Endometrial microvascular endothelial cells (primary cell): ENCODE measurements around the gene FOXJ1. TPM values are rescaled to one million over a fixed set of nuclear protein-coding genes. Genes with fewer than 3 reads are reported as not detected.
"Not testable (repeated sequence)": the region's sequence is repeated elsewhere in the genome, so short reads cannot be mapped to it uniquely, and the experiment has no call there.

Experiments used
- in situ Hi-C: cut with HindIII; loops from 2 replicates; pipeline ENCODE4 v1.10.0; 2017; ENCODE audit warnings: low sequenced_read_pairs, low pct_unique_long_range_greater_than_20kb; ENCODE audit errors: inconsistent ontology term
- total RNA-seq: library from RNA; depleted of rRNA; stranded (reverse); fragments of >200 nt; gene quantifications from one replicate; pipeline ENCODE4 v1.2.3, GENCODE V29; 2015; ENCODE audit errors: inconsistent ontology term

Gene FOXJ1, protein sequence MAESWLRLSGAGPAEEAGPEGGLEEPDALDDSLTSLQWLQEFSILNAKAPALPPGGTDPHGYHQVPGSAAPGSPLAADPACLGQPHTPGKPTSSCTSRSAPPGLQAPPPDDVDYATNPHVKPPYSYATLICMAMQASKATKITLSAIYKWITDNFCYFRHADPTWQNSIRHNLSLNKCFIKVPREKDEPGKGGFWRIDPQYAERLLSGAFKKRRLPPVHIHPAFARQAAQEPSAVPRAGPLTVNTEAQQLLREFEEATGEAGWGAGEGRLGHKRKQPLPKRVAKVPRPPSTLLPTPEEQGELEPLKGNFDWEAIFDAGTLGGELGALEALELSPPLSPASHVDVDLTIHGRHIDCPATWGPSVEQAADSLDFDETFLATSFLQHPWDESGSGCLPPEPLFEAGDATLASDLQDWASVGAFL
- total RNA-seq: not detected

DNA sequence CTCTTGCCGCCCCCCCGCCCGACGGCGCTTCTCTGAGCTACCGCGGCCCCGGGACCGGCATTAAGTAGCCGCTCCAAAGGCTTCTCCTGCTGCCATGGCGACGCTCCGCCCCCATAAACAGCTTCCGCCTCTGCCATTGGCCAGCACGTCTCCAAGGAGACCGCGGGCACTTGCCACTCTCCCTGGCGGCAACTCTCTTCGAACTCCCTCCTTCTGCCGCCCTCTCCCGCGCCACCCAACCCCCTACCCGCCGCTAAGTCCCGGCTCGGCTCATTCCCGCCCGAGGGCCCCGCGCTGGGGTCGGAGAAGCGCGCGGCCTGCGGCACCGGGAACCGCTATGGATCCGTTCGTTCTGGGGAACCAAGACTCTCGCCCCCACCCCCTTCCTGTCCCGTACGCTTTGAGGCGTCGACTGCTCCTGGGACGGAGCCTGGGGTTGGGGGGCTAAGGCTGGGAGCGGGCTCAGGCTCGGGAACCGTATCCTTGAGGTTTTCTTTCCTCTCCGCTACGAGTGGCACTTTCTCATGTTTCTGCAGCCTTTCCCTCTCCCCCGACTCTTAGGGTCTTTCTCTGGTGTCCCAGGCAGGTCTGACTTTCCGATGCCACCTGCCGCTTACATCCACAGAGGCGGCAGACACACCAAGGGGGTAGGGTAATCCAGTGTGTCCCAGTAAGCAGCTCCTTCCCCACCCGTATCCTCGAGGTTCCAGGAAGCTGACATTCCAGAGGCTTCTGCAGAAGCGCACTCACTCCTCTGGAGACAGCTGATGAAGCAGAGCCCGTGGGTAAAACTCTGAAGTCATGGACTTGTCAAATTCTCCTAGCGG, at the start of gene FOXJ1:
Gene FOXJ1, minus strand, starts transcription at position 34 of the 827 bp plus-strand sequence. CDS start 850 bp downstream, outside the sequence.
- in situ Hi-C loops: no loop called here

DNA sequence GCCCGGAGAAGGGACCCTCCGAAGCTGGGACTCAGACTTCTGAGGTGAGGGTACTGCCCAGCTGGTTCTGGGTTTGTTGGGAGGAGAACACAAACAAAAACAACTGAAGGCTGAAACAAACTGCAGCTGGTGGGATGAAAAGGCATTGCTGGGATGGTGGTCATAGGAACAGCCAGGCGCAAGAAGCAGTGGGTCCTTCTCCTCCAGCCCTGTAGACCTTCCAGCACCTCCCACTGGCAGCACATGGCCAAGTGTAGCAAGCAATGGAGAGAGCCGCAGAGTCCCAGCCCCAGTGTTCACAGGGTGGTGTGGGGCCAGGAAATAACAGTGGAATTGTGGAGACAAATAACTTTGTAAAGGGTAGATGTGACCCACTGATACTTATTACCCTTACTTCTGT, 48.7 kb upstream of the FOXJ1 start:
- in situ Hi-C loops: no loop called here

DNA sequence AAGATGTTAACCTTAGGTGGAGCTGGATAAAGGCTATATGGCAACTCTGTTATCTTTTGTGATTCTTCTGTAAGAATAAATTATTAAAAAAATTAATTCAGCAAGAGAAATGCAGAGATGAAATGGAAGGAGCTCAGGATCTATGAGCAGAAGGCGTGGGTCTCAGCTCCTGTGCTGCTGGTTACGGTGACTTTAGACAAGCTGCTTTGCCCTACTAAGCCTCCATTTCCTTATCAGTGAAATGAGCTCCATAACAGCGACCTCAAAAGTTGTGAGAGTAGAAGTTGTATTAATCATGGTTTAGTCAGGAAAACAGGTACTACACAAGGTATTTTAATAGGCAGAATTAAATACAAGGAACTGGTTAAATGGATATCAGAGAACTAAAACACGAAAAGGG, 48.2 kb upstream of the FOXJ1 start:
- in situ Hi-C loops: no loop called here

DNA sequence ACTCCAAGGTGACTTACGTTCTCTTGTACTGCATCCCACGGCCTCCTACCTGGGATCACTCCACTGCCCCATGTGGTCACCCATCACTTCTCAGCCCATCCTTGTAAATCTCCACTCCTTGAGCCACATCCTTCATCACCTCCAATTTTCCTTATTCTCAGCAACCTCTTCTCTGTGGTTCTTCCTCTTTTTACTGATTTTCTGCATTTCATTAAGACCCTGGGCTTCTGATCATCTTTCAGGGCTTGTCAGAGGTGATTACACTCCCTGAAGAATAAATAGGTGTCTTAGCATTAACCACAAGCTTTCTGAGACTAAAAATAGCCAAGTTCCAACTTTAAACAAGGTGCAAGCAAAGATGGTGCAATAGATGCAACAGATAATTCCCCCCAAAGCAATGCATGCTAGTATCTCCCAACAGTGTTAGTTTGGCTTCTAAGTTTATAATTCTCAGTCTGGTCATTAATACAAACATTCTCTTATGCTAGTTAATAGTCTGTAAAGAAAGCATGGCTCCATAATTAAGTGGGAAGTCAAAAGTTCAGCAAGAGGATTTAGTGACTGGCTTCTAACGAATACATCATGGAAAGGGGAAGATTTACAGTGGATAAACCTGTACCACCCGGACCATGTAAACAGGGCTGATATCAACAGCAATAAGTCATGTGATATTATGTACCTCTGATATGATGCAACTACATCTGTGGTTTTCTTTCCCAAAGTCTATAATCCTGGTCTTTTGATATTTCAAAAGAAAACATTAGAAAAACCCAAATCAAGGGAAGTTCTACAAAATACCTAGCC, 47.4 kb upstream of the FOXJ1 start:
- in situ Hi-C loops: no loop called here

DNA sequence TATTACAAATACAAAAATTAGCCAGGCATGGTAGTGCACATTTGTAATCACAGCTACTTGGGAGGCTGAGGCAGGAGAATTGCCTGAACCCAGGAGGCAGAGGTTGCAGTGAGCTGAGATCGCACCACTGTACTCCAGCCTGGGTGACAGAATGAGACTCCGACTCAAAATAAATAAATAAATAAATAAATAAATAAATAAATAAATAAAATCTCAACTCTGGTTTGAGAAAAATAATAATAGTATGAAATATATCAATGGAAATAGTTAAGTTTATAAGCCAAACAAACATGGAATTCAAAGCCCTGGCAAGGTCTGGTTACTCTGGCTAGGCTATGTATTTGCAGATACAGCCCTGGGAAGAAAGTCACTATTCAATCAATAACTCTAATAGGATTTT, 45.7 kb upstream of the FOXJ1 start:
- in situ Hi-C loops: not testable (repeated sequence)

DNA sequence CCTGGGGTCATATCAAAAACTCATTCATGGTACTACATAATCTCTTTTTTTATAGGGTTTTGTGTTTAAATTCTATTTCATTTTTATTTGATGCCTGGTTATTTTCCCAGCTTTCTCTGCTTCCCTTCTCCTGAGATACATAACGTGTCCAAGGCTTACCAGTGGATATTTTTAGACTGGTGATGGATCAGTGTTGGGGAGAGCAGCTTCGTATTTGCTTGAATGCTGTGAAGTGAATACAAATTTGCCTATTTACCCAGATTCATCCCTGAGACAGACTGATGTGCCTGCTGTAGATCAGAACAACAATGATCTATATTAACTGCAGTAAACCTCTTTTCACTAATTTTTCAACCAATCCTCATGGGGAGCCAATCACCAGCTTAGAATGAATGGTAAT, 43.2 kb upstream of the FOXJ1 start:
- in situ Hi-C loops: no loop called here

DNA sequence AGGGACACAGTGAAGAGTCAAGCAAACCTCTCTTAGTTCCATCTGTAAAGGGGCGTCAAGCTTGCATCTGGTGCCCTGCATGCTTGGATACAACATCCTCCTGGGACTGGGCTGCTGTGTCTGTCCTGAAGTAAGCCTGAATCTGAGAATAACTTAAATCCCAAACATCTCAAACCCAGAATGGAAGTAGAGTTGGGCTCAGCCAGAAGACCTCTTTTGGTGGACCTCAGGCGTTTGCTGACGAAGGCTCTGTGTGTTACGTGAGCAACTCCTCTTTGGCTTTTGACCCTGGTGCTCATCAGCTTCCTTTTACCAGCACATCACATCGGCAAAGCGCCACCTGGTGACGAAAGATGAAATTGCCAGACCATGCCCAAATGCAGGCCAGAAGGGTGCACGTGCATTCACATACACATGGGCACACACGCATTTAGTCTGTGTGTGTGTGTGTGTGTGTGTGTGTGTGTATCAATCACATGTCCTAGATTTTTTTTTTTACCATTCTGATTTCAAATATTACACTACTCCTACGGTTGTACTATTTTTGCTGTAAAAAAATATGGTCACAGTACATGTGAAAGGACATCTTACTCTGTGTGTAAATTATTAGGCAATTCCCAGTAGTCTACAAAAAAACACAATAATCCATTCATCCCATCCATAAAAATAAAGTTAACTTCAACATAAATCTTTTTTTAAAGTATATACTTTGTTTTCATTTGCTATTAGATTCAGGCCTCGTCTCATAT, 41.1 kb upstream of the FOXJ1 start:
- in situ Hi-C loops: no loop called here

DNA sequence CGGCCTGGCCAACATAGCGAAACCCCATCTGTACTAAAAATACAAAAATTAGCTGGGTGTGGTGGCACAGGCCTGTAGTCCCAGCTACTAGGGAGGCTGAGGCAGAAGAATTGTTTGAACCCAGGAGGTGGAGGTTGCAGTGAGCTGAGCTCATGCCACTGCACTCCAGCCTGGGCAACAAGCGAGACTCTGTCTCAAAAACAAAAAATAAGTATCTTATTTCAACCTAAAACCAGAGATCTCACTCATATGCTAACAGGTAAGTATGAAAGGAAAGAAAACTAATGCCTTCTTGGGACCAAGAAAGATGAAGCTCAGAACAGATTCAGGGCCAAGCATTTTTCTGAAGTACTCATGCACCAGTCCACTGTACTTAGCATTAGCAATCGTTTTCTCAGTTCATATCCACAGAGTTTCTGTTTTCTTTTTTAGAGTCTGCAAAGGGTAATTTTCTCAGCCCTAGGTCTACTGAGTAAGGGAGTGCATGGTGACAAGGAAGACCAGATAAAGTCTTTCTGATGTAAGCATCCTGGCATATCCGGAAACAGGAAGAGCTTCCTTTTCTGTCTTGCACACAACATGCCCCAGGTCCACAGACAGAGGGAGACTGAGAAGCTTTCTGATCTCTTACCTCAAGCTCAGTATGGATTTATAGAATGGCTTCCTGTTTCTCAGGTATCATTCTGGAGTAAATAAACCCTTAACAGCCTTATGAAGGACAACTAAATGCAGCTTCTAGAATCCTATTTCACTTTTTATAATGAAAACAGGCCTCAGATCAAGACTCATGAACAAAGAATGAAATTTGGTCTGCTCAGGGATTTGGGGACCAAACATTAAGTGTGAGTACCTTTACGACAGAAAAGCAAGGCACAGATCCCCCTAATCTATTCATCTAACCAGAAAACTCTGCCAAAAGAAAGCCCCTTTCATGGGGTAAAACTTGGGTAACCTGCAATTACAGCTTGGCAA, 38.7 kb upstream of the FOXJ1 start:
- in situ Hi-C loops: no loop called here

DNA sequence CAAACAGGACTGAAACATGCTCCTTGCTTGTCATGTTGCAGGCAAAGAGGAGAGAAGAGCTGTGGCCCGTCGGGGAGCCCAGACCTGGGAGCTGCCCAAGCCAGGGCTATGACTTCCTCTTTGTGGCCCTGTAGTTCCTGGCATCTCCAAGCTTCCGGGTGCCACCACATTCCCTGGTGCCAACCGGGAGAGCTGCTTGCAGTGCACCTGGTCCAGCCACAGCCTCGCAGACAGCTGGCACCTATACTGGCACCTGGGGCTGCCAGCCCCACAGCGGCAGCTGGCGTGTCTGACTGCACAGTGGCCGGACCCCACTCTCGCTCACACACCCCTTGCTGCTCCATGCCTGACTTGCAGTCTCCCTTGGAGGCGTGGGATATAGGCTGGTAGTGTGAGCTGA, 37.1 kb upstream of the FOXJ1 start:
- in situ Hi-C loops: no loop called here

DNA sequence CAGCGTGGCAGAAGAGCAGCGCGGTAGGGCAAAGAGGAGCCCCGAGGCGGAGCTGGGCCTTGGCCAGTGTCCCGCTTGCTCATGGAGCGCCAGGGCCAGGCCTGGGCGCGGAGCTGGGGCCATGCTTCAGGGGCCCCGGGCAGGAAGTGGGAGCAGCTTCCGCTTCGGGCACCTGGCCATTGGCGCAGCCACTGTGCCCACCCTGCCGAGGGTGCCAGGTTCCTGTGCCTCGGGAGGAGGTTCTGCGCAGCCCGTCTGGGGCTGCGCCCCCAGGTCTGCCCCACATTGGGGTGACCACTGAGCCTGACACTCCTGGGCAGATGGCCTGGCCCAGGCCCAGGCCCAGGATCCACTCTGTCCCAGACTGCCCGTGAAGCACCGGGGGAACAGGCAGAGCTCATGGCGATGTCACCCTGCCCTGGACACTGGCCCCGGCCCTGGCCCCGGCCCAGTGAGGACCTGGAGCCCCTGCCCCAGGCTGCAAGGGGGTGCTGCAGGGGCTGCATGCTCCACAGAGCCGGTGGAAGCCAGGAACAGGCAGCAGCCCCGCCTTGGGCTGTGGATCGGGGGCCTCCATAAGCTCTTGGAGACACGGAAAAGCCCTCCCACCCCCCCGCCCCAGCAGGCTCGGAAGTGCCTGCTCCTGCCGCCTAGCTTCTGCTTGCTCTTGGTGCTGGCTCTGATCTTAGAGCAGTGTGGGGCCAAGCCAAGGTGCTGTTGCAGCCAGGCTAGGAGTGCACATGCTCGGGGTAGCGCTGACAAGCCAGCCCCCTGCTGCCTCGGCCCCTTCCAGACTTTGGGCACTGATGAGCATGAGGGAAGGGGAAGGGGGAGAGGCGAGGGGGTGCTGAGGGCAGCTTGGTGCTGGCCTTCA, 35.9 kb upstream of the FOXJ1 start:
- in situ Hi-C loops: no loop called here

DNA sequence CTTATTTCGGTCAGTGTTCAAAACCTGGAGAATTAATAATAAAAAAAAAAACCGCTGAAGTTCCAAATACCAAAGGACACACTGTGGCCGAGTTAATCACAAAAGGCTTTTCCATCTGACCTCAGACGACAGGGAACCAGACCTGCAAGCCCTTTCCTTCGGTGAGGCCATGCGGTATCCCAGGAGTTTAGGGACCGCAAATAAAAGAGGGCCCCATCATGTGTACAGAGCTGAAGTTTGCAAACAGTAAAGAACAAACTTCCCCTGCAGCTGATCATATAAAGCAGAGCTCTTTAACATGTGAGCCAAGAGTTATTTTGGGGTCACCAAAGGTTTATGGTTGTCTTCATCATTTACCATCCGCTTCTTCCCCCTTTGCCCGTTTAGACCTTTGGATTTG, 33.0 kb upstream of the FOXJ1 start:
- in situ Hi-C loops: no loop called here

DNA sequence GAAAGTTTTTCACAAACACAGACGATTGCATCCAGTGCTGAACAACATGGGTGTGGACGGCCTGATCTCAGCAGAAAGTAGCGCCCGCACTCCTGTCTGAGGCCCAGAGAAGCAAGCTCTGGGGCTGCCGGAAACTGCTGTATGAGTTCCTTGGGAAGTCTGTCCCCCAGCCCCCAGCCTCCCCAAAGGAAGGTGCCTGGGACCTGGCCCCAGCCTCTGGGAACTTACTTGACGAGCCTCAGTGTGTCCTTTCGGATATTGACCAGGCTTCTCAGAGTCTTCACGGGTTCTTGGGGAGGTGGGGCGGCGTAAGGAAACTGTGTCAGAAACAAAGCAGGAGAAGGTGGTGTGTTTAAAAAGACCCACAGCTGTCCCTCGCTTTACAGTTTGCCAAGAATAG, 32.4 kb upstream of the FOXJ1 start:
- in situ Hi-C loops: no loop called here

DNA sequence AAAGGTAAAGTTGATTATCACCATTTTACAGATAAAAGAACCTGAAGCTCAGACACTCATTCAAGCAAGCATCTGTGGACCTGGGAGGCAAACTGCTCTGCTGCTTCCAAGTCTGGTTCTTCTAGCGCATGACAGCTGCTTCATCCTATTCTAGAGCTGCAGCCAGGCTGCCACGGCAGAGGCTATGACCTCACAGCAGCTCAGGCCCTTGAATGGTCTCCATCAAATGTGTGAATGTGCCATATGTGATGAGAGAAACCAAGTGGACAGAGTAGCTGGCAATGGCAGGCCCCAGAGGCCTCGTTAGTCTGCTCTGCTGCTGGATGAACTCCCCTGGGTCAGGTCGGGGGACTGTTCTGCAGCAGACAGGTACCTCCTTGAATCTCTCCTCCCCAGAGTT, 30.7 kb upstream of the FOXJ1 start:
- in situ Hi-C loops: no loop called here

DNA sequence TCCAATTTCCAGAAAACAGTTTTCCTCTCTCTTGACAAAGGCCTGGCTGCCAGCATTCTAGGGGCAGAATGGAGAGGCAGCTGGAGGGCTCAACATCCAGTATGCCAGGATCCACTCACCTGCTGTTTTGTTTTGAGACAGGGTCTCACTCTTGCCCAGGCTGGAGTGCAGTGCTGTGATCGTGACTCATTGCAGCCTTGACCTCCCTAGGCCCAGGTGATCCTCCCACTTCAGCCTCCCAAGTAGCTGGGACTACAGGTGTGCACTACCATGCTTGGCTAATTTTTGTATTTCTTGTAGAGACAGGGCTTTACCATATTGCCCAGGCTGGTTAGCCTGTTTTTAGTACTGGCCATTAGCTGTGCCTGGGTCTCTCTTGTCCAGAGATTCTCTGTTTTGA, 29.1 kb upstream of the FOXJ1 start:
- in situ Hi-C loops: no loop called here

DNA sequence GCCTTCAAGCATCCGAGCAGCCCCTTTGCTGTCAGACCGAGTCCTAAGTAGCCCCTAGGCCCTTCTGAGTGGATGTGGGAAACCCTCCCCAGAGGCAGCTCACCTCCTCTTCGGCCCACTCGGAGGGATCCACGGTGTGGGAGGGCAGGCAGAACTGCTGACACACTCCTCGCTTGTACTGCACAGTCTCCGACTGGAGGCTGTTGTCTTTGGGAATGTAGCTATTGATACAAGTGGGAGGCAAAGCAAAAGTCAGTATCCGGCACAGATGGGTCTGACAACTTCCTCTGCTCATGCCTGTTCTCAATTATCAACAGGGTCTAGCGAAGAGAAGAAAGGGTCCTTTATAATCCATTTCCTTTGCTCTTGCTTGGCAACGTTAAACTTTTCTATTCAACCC, 25.9 kb upstream of the FOXJ1 start:
- in situ Hi-C loops: no loop called here

DNA sequence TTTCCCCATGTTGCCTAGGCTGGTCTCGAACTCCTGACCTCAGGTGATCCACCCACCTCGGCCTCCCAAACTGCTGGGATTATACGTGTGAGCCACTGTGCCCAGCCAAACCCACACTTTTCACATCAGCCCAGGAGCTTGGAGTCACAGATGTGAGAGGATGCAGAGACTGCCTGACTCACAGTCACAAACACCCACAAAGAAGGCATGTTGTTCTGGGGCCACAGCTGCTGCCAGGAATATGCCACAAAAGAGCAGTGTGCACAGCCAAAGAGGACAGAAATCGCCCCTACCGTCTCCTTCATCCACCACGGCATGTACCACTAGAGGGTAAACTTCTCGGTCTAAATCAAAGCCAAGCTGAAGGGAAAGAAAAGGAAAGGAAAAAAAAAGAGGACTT, 25.1 kb upstream of the FOXJ1 start:
- in situ Hi-C loops: no loop called here

DNA sequence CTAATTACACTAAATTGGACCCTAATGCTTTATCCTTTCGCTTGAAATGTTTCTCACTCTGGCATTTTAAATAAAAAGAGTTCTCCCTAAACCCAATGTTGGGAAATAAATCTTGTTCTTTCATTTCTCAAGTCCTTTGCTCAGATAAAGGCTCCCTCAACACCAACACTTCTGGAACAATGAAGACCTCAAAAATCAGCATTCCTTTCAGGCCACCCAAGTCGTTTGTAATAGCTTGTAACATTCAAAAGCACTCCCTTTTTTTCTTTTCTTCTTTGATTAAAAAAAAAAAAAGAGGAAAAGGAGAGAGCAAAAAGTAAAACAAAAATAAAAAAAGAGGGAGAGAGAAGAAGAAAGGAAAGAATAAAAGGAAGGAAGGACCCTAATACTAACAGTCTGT, 23.3 kb upstream of the FOXJ1 start:
- in situ Hi-C loops: no loop called here
